GM18870 (cell line): Measurements from ENCODE around the gene ELF2.
"Not testable (repeated sequence)": the region's sequence is repeated elsewhere in the genome, so short reads cannot be mapped to it uniquely, and the experiment has no call there.

Source experiments
- ATAC-seq: cut with Tn5 transposase; IDR thresholded peaks from one replicate; pipeline ENCODE4 v1.9.1; 2021; ENCODE audit warnings: moderate library complexity; ENCODE audit not compliant: unreplicated experiment

Gene ELF2

DNA sequence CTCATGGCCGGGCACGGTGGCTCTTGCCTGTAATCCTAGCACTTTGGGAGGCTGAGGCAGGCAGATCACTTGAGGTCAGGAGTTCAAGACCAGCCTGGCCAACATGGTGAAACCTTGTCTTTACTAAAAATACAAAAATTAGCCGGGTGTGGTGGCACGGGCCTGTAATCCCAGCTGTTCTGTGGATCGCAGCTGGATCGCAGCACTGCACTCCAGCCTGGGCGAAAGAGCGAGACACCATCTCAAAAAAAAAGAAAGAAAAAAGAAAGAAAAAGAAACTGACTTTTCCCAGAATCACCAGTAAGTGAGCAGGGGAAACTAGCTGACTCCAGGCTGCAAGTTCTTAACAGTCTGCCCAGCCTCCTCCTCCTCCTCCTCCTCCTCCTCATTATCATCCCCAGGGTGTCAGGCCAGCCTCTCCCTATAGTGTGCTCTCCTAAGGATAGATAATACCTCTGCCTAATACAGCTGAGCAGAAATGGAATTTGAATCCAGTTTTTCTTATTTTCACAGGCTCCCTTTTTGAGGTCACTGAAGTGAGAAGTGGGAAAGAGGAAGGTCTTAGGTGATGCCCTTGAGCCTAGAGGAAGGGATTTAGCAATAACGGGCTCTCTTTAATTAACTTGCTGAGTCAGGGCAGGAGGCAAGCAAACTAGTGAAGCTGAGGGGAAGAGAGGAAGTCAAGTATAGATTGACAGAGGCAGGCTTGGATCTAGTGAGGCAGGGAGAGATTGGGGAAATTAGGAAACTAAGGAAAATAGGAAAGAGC lies 11.8 kb upstream of the ELF2 start:
- no peak for ATAC-seq

- ATAC-seq, result peak; percentile 53
Observed at GRCh38 chr4:139184129-139184528, 7.1 kb upstream of the ELF2 start.

DNA sequence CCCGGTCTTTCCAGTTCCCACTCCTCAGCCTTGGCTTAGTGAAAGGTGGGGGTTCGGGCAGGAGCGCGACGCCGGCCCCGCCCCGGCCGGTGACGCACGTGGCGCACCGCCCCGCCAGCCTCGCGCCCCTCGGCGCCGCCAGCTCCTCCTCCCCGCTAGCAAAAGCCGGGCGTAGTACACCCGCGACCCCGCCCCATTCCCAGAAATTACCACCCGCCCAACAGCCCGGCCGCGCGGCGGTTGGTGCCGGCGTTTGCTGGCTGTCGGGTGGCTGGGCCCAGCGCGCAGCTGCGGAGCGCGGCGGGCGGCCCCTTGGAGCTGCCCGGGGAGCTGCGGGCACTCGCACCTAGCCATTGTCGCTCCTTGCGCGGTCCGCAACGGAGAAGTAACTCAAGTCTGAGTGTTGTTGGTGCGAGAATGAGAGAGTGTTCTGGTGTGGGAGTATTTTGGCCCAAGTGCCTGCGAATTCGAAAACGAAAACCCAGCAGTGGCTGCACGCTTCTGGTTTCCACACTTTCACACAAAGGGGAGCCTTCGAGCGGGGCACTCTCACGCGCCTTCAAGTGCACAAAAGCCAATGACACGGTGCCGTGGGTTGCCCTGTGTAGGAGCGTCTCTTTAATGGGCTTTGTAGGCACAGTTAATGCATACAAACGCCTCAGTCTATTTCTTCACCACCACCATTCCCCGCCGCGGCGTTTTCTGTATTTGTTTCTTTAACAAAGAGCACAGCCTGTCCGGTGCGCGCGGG lies 1.0 kb upstream of the ELF2 start:
- peak; percentile 72 for ATAC-seq

GRCh38 chr4:139176302-139177048 lies 543 bp downstream of the ELF2 start:
- peak; percentile 9 for ATAC-seq

GRCh38 chr4:139175646-139176301 lies 1.2 kb downstream of the ELF2 start:
- ATAC-seq, result no peak

DNA sequence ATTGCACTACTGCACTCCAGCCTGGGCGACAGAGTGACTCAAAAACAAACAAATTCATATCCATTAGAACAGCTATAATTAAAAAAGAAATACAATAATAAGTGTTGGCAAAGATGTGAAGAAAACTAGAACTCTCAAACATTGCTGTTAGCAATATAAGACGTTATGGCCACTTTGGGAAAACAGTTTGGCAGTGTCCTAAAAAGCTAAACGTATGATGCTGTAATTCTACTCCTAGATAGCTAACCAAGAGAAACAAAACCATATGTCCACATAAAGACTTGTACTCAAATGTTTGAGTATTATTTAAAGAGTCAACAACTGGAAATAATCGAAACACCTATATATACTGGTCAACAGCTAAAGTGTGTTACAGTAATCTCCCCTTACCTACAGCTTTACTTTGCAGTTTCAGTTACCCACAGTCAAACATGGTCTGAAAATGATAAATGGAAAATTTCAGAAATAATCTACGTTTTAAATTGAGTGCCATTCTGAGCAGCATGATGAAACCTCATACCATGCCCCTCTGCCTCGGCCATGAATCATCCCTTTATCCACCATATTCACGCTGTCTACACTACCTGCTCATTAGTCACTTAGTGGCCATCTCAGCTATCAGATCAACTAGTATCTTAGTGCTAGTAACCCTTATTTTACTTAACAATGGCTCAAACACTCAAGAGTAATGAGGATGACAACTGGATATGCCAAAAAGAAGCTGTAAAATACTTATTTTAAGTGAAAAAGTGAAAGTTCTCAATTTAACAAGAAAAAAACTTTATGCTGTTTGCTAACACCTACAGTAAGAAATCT lies 4.9 kb downstream of the ELF2 start:
- no peak for ATAC-seq

- no peak for ATAC-seq
Observed at GRCh38 chr4:139170932-139171331, 6.1 kb downstream of the ELF2 start.

GRCh38 chr4:139167774-139168444 lies 9.1 kb downstream of the ELF2 start:
- ATAC-seq, result no peak

- ATAC-seq, result no peak
Observed at GRCh38 chr4:139164731-139165130, 12.3 kb downstream of the ELF2 start.

- no peak for ATAC-seq
Observed at GRCh38 chr4:139163806-139164206, 13.2 kb downstream of the ELF2 start.

DNA sequence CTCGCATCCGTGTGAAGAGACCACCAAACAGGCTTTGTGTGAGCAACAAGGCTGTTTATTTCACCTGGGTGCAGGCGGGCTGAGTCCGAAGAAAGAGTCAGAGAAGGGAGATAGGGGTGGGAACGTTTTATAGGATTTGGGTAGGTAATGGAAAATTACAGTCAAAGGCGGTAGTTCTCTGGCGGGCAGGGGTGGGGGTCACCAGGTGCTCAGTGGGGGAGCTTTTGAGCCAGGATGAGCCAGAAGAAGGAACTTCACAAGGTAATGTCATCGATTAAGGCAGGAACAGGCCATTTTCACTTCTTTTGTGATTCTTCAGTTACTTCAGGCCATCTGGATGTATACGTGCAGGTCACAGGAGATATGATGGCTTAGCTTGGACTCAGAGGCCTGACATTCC lies 19.0 kb downstream of the ELF2 start:
- ATAC-seq, result not testable (repeated sequence)

DNA sequence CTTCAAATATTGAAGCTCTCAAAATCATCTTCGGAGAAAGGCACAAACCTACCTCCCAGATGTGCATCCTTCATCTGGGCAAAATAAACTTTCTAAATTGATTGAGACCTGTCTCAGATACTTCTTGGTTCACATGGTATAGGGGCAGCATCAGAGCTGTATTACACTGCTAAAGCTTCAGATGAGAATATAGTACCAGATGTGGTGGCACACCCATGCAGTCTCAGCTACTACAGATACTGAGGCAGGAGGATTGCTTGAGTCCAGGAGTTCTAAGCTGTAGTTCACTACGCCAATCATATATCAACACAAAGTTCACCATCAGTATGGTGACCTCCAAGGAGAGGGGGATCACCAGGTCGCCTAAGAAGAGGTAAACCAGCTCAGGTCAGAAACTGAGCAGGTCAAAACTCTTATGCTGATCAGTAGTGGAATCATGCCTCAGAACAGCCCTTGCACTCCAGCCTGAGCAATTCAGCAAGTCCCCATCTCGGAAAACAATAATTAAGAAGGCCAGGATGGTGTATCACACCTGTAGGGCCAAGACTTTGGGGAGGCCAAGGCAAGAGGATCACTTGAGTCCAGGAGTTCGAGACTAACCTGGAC lies 22.0 kb downstream of the ELF2 start:
- ATAC-seq, result no peak

DNA sequence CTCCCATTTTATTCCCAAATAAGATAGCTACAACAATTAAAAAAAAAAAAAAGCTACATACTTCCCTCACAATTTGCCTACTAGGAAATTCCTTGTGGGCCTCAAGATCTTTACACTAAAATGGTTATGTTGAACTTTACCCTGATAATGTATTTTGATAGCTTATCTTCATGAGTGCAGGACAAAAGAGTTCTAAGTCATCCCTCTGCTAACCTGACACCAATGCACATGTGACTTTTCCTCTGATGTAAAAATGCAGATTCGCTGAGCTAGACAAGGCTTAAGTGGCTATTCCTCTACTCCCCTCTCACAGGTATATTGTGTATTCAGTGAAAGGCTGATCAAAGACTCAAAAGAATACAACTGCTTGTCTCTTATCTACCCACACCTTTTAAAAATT lies 22.5 kb downstream of the ELF2 start:
- ATAC-seq, result no peak

- no peak for ATAC-seq
Observed at GRCh38 chr4:139154134-139154421, 22.9 kb downstream of the ELF2 start.

- no peak for ATAC-seq
Observed at GRCh38 chr4:139153411-139154133, 23.4 kb downstream of the ELF2 start.

DNA sequence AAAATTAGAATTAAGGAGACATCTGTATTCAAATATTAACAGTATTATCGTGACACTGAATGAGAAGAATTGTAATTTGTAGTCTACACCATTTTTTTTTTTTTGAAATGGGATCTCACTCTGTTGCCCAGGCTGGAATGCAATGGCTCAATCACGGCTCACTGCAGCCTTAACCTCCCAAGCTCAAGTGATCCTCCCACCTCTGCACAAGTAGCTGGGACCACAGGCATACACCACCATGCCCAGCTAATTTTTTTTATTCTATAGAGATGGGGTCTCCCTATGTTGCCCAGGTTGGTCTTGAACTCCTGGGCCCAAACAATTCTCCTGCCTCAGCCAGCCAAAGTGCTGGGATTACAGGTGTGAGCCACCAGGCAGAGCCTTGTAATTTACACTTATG lies 24.8 kb downstream of the ELF2 start:
- no peak for ATAC-seq

DNA sequence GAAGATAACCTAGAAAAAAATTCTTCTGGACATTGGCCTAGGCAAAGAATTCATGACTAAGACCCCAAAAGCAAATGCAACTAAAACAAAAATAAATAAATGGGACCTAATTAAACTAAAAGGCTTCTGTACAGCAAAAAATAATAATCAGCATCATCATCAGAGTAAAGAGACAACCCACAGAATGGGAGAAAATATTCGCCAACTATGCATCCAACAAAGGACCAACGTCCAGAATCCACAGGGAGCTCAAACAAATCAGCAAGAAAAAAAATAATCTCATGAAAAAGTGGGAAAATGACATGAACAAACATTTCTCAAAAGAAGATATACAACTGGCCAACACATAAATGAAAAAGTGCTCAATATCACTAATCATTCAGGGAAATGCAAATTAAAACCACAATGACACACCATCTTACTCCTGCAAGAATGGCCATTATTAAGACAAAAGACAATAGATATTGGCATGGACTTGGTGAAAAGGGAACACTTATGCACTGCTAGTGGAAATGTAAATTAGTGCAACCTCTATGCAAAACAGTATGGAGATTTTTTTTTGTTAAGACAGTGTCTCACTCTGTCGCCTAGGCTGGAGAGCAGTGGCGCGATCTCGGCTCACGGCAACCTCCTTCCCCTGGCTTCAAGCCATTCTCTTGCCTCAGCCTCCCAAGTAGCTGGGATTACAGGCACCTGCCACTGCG lies 29.9 kb downstream of the ELF2 start:
- no peak for ATAC-seq

DNA sequence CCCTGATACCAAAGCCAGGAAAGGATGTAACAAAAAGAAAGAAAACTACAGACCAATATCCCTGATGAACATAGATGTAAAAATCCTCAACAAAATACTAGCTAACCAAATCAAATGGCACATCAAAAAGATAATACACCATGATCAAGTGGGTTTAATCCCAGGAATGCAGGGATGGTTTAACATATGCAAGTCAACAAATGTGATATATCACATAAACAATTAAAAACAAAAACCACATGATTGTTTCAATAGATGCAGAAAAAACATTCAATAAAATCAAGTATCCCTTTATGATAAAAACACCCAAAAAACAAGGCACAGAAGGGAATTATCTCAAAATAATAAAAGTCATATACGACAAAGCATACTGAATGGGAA lies 31.5 kb downstream of the ELF2 start:
- no peak for ATAC-seq
